ENCODE results near the gene SPOCK1.
A peak's percentile ranks its signal among the peaks of the same experiment; 100 is the strongest.

The SPOCK1 gene

DNA sequence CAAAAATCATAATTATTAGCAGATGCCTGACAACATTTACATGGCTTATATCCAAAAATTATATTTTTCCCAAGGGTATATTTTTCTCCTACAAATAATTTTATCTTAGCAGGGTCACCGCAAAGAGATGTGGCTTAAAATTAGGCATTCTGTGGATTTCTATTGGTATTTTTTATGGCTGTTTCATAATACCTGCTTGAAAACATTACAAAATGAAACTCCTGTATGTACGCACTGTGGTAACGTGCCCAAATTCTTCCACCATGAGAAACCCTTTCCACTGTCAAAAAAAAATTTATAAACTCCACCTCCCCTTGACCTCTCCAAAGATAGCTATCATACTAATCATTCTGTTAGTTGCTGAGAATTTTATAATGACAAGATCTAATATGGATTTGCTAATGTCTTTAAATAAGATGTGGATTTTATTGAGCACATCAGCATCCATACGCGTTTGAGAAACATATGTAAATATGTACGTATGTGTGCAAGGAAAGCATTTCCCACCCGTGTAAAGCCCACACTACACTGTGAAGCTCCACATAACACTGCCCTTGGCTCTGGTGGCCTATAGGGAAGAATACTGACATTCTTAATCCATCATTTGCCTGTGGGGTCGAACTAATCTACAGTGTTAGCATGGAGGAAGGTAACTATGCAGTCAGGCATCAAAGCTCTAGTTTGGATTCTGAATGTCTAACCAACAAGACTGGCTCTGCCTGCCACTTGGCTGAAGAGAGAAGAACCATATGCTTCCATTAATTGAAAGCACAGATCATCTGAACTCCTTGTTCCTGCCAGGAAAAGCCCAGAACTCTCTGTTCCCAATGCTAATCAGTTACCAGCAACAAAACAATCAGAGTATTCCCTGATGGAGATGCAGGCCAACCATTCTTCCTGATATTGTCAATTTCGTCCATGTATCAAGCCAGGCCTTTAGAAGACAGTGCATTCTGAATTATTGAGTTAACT, 244.7 kb downstream of the SPOCK1 start:
- Histone ChIP-seq H3K36me3 (ENCODE audit: control insufficient read depth in 5 of 5, insufficient read depth in 5 of 5, low read length in 5 of 5) (no peaks in the 10 kb centered on the region), H3K4me1 (ENCODE audit: control insufficient read depth in 5 of 5, insufficient read depth in 5 of 5, low read length in 5 of 5) (peaks cover 0 to 16% (median 7%) of the 10 kb centered on the region in 5 donors), H3K27ac (ENCODE audit: low read depth, low read length) (no peak overlapping the region), H3K9me3 (ENCODE audit: control insufficient read depth in 5 of 5, low read length in 5 of 5) (peaks cover 0 to 3% (median 0%) of the 10 kb centered on the region in 5 donors), H3K4me3 (ENCODE audit: low read depth in 1 of 5, low read length in 5 of 5) (no peak overlapping the region), H3K27me3 (ENCODE audit: control insufficient read depth in 5 of 5, insufficient read depth in 4 of 5, low read length in 5 of 5) (no peaks in the 10 kb centered on the region), H3K9ac (ENCODE audit: low read length in 5 of 5) (no peak overlapping the region)

DNA sequence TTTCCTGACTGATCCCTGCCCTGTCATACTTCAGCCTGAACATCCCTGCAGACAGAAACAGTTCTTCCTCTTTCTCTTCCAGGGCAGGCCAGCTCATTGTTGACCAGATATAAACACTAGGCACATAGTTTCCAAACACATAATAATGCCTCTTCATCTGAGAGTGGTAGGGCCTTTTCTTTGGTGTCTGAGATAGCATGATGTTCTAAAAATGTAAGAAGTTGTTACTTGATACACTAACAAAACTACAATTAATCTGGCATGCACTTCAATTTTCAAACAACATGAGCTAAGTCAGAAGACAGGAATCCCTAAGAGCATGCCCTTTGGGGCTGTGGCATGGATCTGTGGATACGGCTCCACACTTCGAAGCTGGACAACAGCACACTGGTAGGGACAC, 246.6 kb downstream of the SPOCK1 start:
- Histone ChIP-seq H3K9me3 (ENCODE audit: control insufficient read depth in 5 of 5, low read length in 5 of 5) (peaks cover 0 to 3% (median 0%) of the 10 kb centered on the region in 5 donors), H3K27ac (ENCODE audit: low read depth, low read length) (no peak overlapping the region), H3K4me3 (ENCODE audit: low read depth in 1 of 5, low read length in 5 of 5) (no peak overlapping the region), H3K4me1 (ENCODE audit: control insufficient read depth in 5 of 5, insufficient read depth in 5 of 5, low read length in 5 of 5) (peaks cover 0 to 16% (median 7%) of the 10 kb centered on the region in 5 donors), H3K36me3 (ENCODE audit: control insufficient read depth in 5 of 5, insufficient read depth in 5 of 5, low read length in 5 of 5) (no peaks in the 10 kb centered on the region), H3K27me3 (ENCODE audit: control insufficient read depth in 5 of 5, insufficient read depth in 4 of 5, low read length in 5 of 5) (no peaks in the 10 kb centered on the region), H3K9ac (ENCODE audit: low read length in 5 of 5) (no peak overlapping the region)

DNA sequence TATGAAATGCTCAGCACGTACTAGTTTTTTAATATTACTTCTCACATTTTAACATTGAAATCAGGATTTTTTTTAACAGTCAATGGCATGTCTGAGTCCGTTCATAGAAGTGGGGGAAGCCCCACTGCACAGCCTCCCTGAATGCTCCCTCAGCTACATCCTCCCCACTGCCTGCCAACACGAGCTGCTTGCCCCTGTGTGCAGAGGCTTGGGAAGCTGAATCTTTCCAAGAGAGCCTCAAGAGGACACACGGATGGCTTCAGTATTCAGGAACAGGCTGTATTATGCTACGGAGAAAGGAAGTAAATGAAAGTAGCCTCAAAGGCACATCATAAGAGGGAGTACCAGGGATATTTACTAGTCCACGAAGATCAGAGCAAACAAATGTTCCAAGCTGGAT, 248.7 kb downstream of the SPOCK1 start:
- H3K4me1 ChIP-seq (ENCODE audit: control insufficient read depth in 5 of 5, insufficient read depth in 5 of 5, low read length in 5 of 5): peaks cover 0 to 16% (median 7%) of the 10 kb centered on the region in 5 donors
- no peak overlapping the region for H3K27ac ChIP-seq (ENCODE audit: low read depth, low read length)
- H3K4me3 ChIP-seq (ENCODE audit: low read depth in 1 of 5, low read length in 5 of 5): peak overlapping the region in 1 of 5 donors; percentile 6
- H3K9ac ChIP-seq (ENCODE audit: low read length in 5 of 5): no peak overlapping the region
- H3K9me3 ChIP-seq (ENCODE audit: control insufficient read depth in 5 of 5, low read length in 5 of 5): no peaks in the 10 kb centered on the region
- no peaks in the 10 kb centered on the region for H3K27me3 ChIP-seq (ENCODE audit: control insufficient read depth in 5 of 5, insufficient read depth in 4 of 5, low read length in 5 of 5)
- no peaks in the 10 kb centered on the region for H3K36me3 ChIP-seq (ENCODE audit: control insufficient read depth in 5 of 5, insufficient read depth in 5 of 5, low read length in 5 of 5)

DNA sequence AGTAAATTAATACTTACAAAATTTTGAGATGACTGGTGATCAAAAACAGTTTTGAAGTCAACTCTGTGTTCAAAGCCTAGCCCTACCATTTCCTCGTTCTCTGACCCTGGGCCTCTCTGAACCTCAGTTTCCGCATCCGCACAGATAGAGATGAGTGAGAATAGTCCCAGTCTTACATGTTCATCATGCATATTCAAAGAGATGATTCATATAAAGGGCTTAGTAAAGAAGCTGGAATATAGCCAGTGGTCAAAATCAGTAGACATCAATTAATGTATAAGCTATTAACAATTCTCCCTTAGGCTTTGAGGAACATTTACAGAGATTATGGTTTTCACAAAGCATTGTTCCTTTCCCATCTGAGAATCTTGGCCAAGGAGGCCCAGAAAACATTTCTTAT, 250.6 kb downstream of the SPOCK1 start:
- Histone ChIP-seq H3K9me3 (ENCODE audit: control insufficient read depth in 5 of 5, low read length in 5 of 5) (no peaks in the 10 kb centered on the region), H3K4me3 (ENCODE audit: low read depth in 1 of 5, low read length in 5 of 5) (no peak overlapping the region), H3K36me3 (ENCODE audit: control insufficient read depth in 5 of 5, insufficient read depth in 5 of 5, low read length in 5 of 5) (no peaks in the 10 kb centered on the region), H3K27ac (ENCODE audit: low read depth, low read length) (no peak overlapping the region), H3K27me3 (ENCODE audit: control insufficient read depth in 5 of 5, insufficient read depth in 4 of 5, low read length in 5 of 5) (no peaks in the 10 kb centered on the region), H3K4me1 (ENCODE audit: control insufficient read depth in 5 of 5, insufficient read depth in 5 of 5, low read length in 5 of 5) (peaks cover 0 to 2% (median 0%) of the 10 kb centered on the region in 5 donors), H3K9ac (ENCODE audit: low read length in 5 of 5) (no peak overlapping the region)

DNA sequence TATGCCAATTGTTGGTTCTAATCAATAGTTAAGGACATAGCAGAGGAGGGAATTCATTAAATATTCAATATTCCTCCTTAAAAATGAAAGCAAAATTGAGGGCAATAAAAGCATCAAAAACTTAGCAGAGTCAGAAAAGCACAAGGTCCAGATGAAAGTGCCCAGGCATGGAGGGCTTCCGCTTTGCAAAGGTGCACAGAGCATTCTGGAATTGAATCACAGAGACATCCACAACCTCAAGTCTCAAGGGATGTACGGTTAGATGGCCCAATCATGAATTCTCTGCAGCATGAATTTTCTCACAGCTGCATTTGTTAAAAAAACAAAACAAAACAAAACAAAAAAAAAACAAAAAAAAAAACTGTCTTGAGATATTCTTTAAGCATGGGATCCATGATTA, 253.7 kb downstream of the SPOCK1 start:
- H3K4me1 ChIP-seq (ENCODE audit: control insufficient read depth in 5 of 5, insufficient read depth in 5 of 5, low read length in 5 of 5): no peaks in the 10 kb centered on the region
- H3K9ac ChIP-seq (ENCODE audit: low read length in 5 of 5): no peak overlapping the region
- H3K27me3 ChIP-seq (ENCODE audit: control insufficient read depth in 5 of 5, insufficient read depth in 4 of 5, low read length in 5 of 5): no peaks in the 10 kb centered on the region
- H3K4me3 ChIP-seq (ENCODE audit: low read depth in 1 of 5, low read length in 5 of 5): no peak overlapping the region
- H3K36me3 ChIP-seq (ENCODE audit: control insufficient read depth in 5 of 5, insufficient read depth in 5 of 5, low read length in 5 of 5): no peaks in the 10 kb centered on the region
- no peaks in the 10 kb centered on the region for H3K9me3 ChIP-seq (ENCODE audit: control insufficient read depth in 5 of 5, low read length in 5 of 5)
- no peak overlapping the region for H3K27ac ChIP-seq (ENCODE audit: low read depth, low read length)

DNA sequence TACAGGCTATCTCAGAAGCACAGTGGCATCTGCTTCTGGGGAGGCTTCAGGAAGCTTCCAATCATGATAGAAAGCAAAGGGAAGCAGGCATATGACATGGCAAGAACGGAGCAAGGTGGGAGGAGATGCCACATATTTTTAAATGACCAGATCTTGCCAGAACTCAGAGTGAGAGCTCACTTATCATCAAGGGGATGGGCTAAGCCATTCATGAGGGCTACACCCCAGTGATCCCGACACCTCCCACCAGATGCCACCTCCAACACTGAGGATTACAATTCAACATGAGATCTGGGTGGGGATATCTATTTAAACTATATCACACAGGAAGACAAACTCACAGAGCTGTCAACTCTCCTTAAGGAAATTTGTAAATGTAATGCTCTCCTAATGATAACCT, 258.8 kb downstream of the SPOCK1 start:
- no peaks in the 10 kb centered on the region for H3K4me1 ChIP-seq (ENCODE audit: control insufficient read depth in 5 of 5, insufficient read depth in 5 of 5, low read length in 5 of 5)
- no peak overlapping the region for H3K4me3 ChIP-seq (ENCODE audit: low read depth in 1 of 5, low read length in 5 of 5)
- H3K27ac ChIP-seq (ENCODE audit: low read depth, low read length): no peak overlapping the region
- H3K27me3 ChIP-seq (ENCODE audit: control insufficient read depth in 5 of 5, insufficient read depth in 4 of 5, low read length in 5 of 5): no peaks in the 10 kb centered on the region
- H3K9me3 ChIP-seq (ENCODE audit: control insufficient read depth in 5 of 5, low read length in 5 of 5): peaks cover 0 to 3% (median 2%) of the 10 kb centered on the region in 5 donors
- H3K36me3 ChIP-seq (ENCODE audit: control insufficient read depth in 5 of 5, insufficient read depth in 5 of 5, low read length in 5 of 5): no peaks in the 10 kb centered on the region
- H3K9ac ChIP-seq (ENCODE audit: low read length in 5 of 5): no peak overlapping the region

DNA sequence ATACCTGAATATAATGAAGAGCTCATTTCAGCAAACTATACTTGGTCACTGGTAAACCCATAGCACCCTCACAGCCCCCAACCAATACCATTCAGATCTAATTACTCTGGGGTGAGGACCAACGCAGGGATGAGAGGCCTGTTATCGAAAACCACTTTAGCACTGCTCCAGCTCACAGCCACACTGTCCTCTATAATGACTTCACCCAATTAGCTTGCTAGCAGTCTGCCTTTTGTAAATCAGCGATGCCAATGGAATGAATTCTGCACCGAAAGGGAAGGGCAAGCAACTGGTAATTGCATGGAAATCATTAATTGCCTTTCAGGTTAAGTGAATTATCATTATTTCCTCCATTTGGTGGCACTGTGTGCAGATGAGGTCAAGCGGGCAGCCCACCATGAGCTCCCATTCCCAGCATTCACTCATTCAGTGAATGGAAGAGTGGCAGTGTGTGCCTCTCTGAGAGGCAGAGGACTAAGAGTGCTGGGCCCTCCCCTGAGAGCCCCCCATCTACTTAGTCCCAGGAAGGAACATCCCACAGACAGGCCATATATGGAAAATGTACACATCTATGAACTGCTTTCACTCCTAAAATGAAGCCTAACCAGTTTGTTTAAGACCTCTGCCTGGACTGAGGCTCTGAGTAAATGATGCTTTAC, 262.1 kb downstream of the SPOCK1 start:
- no peaks in the 10 kb centered on the region for H3K4me1 ChIP-seq (ENCODE audit: control insufficient read depth in 5 of 5, insufficient read depth in 5 of 5, low read length in 5 of 5)
- H3K27me3 ChIP-seq (ENCODE audit: control insufficient read depth in 5 of 5, insufficient read depth in 4 of 5, low read length in 5 of 5): no peaks in the 10 kb centered on the region
- no peak overlapping the region for H3K4me3 ChIP-seq (ENCODE audit: low read depth in 1 of 5, low read length in 5 of 5)
- H3K9me3 ChIP-seq (ENCODE audit: control insufficient read depth in 5 of 5, low read length in 5 of 5): peaks cover 0 to 3% (median 2%) of the 10 kb centered on the region in 5 donors
- H3K9ac ChIP-seq (ENCODE audit: low read length in 5 of 5): no peak overlapping the region
- H3K36me3 ChIP-seq (ENCODE audit: control insufficient read depth in 5 of 5, insufficient read depth in 5 of 5, low read length in 5 of 5): no peaks in the 10 kb centered on the region
- no peak overlapping the region for H3K27ac ChIP-seq (ENCODE audit: low read depth, low read length)

DNA sequence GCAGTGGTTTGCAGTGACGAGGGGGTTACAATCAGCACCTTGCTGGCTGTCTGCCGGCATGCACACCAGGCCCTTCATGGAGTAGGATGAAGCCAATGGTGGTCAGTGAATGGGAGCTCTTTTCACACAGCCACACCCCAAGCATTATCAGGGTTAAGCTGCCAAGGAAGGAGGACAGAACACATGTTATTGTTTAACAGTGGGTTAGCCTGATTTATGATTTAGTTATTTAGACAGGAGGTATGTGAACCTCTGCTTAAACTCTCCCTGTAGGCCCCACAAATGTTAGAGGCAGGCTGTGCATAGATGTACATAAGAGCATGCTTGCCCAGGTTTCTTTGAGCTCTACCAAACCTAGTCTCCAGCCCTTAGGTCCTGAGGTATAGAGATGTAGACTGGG, 262.9 kb downstream of the SPOCK1 start:
- no peak overlapping the region for H3K9ac ChIP-seq (ENCODE audit: low read length in 5 of 5)
- H3K36me3 ChIP-seq (ENCODE audit: control insufficient read depth in 5 of 5, insufficient read depth in 5 of 5, low read length in 5 of 5): no peaks in the 10 kb centered on the region
- no peaks in the 10 kb centered on the region for H3K4me1 ChIP-seq (ENCODE audit: control insufficient read depth in 5 of 5, insufficient read depth in 5 of 5, low read length in 5 of 5)
- H3K27ac ChIP-seq (ENCODE audit: low read depth, low read length): no peak overlapping the region
- no peak overlapping the region for H3K4me3 ChIP-seq (ENCODE audit: low read depth in 1 of 5, low read length in 5 of 5)
- H3K9me3 ChIP-seq (ENCODE audit: control insufficient read depth in 5 of 5, low read length in 5 of 5): peaks cover 0 to 3% (median 2%) of the 10 kb centered on the region in 5 donors
- no peaks in the 10 kb centered on the region for H3K27me3 ChIP-seq (ENCODE audit: control insufficient read depth in 5 of 5, insufficient read depth in 4 of 5, low read length in 5 of 5)

DNA sequence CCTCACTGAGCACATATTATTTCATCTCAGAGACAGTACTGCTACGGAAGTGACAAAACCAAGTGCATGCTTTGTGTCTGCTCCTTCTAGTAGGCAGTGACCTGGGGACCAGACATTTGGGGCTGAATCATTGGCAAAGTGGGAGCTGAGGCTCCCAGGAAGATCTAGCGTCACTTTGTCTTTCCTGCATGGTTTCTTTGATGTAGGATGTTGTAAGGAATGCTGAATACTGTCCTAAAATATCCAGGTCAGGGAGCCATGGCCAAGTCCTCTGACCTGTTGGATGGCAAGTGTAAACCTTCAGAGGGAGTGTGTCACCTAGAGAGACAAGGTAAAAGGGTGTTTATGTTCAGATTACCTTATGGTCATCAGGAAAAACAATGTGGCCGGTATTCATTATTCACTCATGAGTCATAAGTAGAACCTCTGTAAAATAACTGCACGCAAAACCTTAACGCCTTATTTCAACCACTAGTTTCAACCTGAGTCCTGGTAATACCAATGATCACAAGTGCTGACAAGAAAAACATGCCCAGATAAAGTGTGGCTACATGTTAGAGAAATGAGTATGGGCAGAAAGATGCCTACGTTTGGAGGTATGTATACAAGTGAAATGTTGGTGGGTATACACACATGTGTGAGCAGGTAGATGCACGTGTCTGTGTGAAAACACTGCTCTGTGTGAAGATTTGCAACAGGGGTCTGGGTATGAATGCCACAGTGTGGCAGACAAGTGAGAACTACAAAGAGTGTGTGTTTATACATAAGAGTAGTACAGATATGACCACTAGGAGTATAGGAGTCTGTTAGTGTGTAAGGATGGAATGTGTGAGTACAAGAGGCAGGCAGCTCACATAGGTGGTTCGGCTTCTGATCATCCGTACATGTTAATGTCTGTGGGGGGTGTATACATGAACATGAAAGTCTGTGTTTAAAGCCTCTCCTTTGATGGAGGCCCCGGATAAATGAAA, 263.9 kb downstream of the SPOCK1 start:
- Histone ChIP-seq H3K4me3 (ENCODE audit: low read depth in 1 of 5, low read length in 5 of 5) (no peak overlapping the region), H3K9me3 (ENCODE audit: control insufficient read depth in 5 of 5, low read length in 5 of 5) (peaks cover 0 to 2% (median 2%) of the 10 kb centered on the region in 5 donors), H3K27me3 (ENCODE audit: control insufficient read depth in 5 of 5, insufficient read depth in 4 of 5, low read length in 5 of 5) (no peaks in the 10 kb centered on the region), H3K27ac (ENCODE audit: low read depth, low read length) (no peak overlapping the region), H3K9ac (ENCODE audit: low read length in 5 of 5) (no peak overlapping the region), H3K36me3 (ENCODE audit: control insufficient read depth in 5 of 5, insufficient read depth in 5 of 5, low read length in 5 of 5) (no peaks in the 10 kb centered on the region), H3K4me1 (ENCODE audit: control insufficient read depth in 5 of 5, insufficient read depth in 5 of 5, low read length in 5 of 5) (no peaks in the 10 kb centered on the region)
